Adipocyte (in vitro differentiated cells): ENCODE data around the gene MYO10.
A peak's percentile ranks its signal among the peaks of the same experiment; 100 is the strongest.

Experiments
- DNase-seq: peaks from one replicate; pipeline ENCODE4 v3.0.0-alpha.2; 2015; ENCODE audit warnings: low read depth
- H3K27me3 ChIP-seq: replicated peaks from 2 replicates; pipeline ENCODE4 v1.7.0; 2013; ENCODE audit warnings: mild to moderate bottlenecking, low read length, moderate library complexity; ENCODE audit not compliant: control insufficient read depth, insufficient read depth
- H3K36me3 ChIP-seq: 2 replicates; pipeline ENCODE4 v1.7.0; 2013; ENCODE audit warnings: low read length, mild to moderate bottlenecking, moderate library complexity; ENCODE audit not compliant: control insufficient read depth, insufficient read depth, severe bottlenecking
- H3K4me1 ChIP-seq: 2 replicates; pipeline ENCODE4 v1.7.0; 2013; ENCODE audit warnings: mild to moderate bottlenecking, low read length, moderate library complexity; ENCODE audit not compliant: control insufficient read depth, insufficient read depth
- H3K4me3 ChIP-seq: 2 replicates; pipeline ENCODE4 v1.7.0; 2013; ENCODE audit warnings: mild to moderate bottlenecking, low read length, moderate library complexity
- H3K9ac ChIP-seq: 2 replicates; pipeline ENCODE4 v1.7.0; 2013; ENCODE audit warnings: mild to moderate bottlenecking, low read length, moderate library complexity
- H3K9me3 ChIP-seq: 2 replicates; pipeline ENCODE4 v1.7.0; 2013; ENCODE audit warnings: mild to moderate bottlenecking, low read length, moderate library complexity; ENCODE audit not compliant: control insufficient read depth

The MYO10 gene

GRCh38 chr5:16896767-16897166 lies 39.3 kb downstream of the MYO10 start:
- DNase-seq = no peak
- Histone ChIP-seq H3K27me3 (no peaks in the 10 kb centered on the region), H3K4me1 (peaks cover 4% of the 10 kb centered on the region), H3K9me3 (no peaks in the 10 kb centered on the region), H3K4me3 (no peak overlapping the region), H3K36me3 (no peaks in the 10 kb centered on the region), H3K9ac (no peak overlapping the region)

GRCh38 chr5:16894236-16895057 lies 41.6 kb downstream of the MYO10 start:
- Histone ChIP-seq H3K36me3 (no peaks in the 10 kb centered on the region), H3K27me3 (no peaks in the 10 kb centered on the region), H3K9ac (no peak overlapping the region), H3K4me1 (peaks cover 8% of the 10 kb centered on the region), H3K9me3 (no peaks in the 10 kb centered on the region), H3K4me3 (no peak overlapping the region)
- DNase-seq = peak; percentile 44

- H3K4me1 ChIP-seq = peaks cover 18% of the 10 kb centered on the region
- no peaks in the 10 kb centered on the region for H3K36me3 ChIP-seq
- H3K4me3 ChIP-seq = no peak overlapping the region
These were observed 45.1 kb downstream of the MYO10 start for GRCh38 chr5:16891033-16891432.

GRCh38 chr5:16889972-16890519 lies 46.0 kb downstream of the MYO10 start:
- no peaks in the 10 kb centered on the region for H3K9me3 ChIP-seq
- no peak for DNase-seq
- no peaks in the 10 kb centered on the region for H3K27me3 ChIP-seq
- peaks cover 28% of the 10 kb centered on the region for H3K4me1 ChIP-seq
- no peaks in the 10 kb centered on the region for H3K36me3 ChIP-seq
- H3K9ac ChIP-seq = no peak overlapping the region
- no peak overlapping the region for H3K4me3 ChIP-seq

More at GRCh38 chr5:16891033-16891432, 45.1 kb downstream of the MYO10 start:
- H3K9me3 ChIP-seq = no peaks in the 10 kb centered on the region
- DNase-seq = no peak
- no peaks in the 10 kb centered on the region for H3K27me3 ChIP-seq
- no peak overlapping the region for H3K9ac ChIP-seq

- H3K27me3 ChIP-seq = no peaks in the 10 kb centered on the region
- H3K4me1 ChIP-seq = peaks cover 28% of the 10 kb centered on the region
- H3K4me3 ChIP-seq = no peak overlapping the region
- H3K36me3 ChIP-seq = no peaks in the 10 kb centered on the region
- no peaks in the 10 kb centered on the region for H3K9me3 ChIP-seq
- H3K9ac ChIP-seq = no peak overlapping the region
- peak; percentile 70 for DNase-seq
These were observed 46.7 kb downstream of the MYO10 start for GRCh38 chr5:16889203-16889971.

GRCh38 chr5:16888694-16889124 lies 47.4 kb downstream of the MYO10 start:
- H3K9me3 ChIP-seq = no peaks in the 10 kb centered on the region

GRCh38 chr5:16886793-16887345 lies 49.2 kb downstream of the MYO10 start:
- H3K36me3 ChIP-seq = no peaks in the 10 kb centered on the region
- no peak overlapping the region for H3K4me3 ChIP-seq
- H3K4me1 ChIP-seq = peaks cover 40% of the 10 kb centered on the region
- H3K9ac ChIP-seq = no peak overlapping the region
- H3K9me3 ChIP-seq = no peaks in the 10 kb centered on the region
- no peaks in the 10 kb centered on the region for H3K27me3 ChIP-seq
- DNase-seq = no peak

More at GRCh38 chr5:16888694-16889124, 47.4 kb downstream of the MYO10 start:
- Histone ChIP-seq H3K27me3 (no peaks in the 10 kb centered on the region), H3K9ac (no peak overlapping the region), H3K4me3 (no peak overlapping the region), H3K36me3 (no peaks in the 10 kb centered on the region), H3K4me1 (peaks cover 34% of the 10 kb centered on the region)
- no peak for DNase-seq

- H3K9ac ChIP-seq = no peak overlapping the region
- H3K9me3 ChIP-seq = no peaks in the 10 kb centered on the region
- H3K36me3 ChIP-seq = no peaks in the 10 kb centered on the region
- H3K27me3 ChIP-seq = no peaks in the 10 kb centered on the region
- peak overlapping the region; percentile 2 for H3K4me3 ChIP-seq
- H3K4me1 ChIP-seq = peaks cover 40% of the 10 kb centered on the region
- peak; percentile 95 for DNase-seq
These were observed 49.7 kb downstream of the MYO10 start for GRCh38 chr5:16886366-16886736.

- Histone ChIP-seq H3K27me3 (no peaks in the 10 kb centered on the region), H3K9me3 (no peaks in the 10 kb centered on the region), H3K4me1 (peaks cover 40% of the 10 kb centered on the region), H3K36me3 (no peaks in the 10 kb centered on the region), H3K4me3 (peak overlapping the region; percentile 2), H3K9ac (peak overlapping the region; percentile 26)
- no peak for DNase-seq
These were observed 50.3 kb downstream of the MYO10 start for GRCh38 chr5:16885635-16886365.

GRCh38 chr5:16884595-16884994 lies 51.5 kb downstream of the MYO10 start:
- Histone ChIP-seq H3K9ac (no peak overlapping the region), H3K36me3 (no peaks in the 10 kb centered on the region), H3K9me3 (no peaks in the 10 kb centered on the region), H3K27me3 (no peaks in the 10 kb centered on the region), H3K4me3 (no peak overlapping the region), H3K4me1 (peaks cover 37% of the 10 kb centered on the region)
- DNase-seq = no peak
